A549 (cell line): ENCODE data around the gene ETS2. TPM values are rescaled to one million over a fixed set of nuclear protein-coding genes. Genes with fewer than 3 reads are reported as not detected.

Source experiments
- ATAC-seq, 2 experiments: fragments of 200-7000 bp in 1 of 2; fragments of >200 bp in 1 of 2; cut with Nextera tagmentation in 1 of 2; cut with Tn5 transposase in 1 of 2; 3 replicates each; pipeline versions ENCODE4 v1.8.0 to v1.9.1; 2018 to 2020; ENCODE audit warnings: mild to moderate bottlenecking in 1 of 2, moderate library complexity in 1 of 2
- CTCF ChIA-PET: fragments of 300-600 bp; sonication (Branson Sonifier 250); formaldehyde crosslinking; extraction: SDS; loops from one replicate; lab custom pipeline; 2021; ENCODE audit warnings: antibody characterized with exemption, inconsistent platforms; lab: Yijun Ruan, JAX
- POLR2A ChIA-PET: fragments of 350-600 bp; formaldehyde crosslinking; extraction: SDS; loops from one replicate; lab custom pipeline; 2021; ENCODE audit warnings: antibody characterized with exemption, inconsistent platforms; lab: Yijun Ruan, JAX
- DNase-seq, 2 experiments: peaks; one replicate each; pipeline versions ENCODE4 v3.0.0 to v3.0.0-alpha.2; 2011 to 2016; ENCODE audit warnings: low read depth in 1 of 2, low spot score in 1 of 2
- FAIRE-seq: peaks from 2 replicates; lab custom pipeline; 2011; peaks lifted over from hg19 to GRCh38; lab: Jason Lieb, UNC
- H3K27ac ChIP-seq, 2 experiments: fragments of >200 bp; sonication (Bioruptor Twin); formaldehyde crosslinking; 3 replicates each; pipeline ENCODE4 v1.5.1; 2016 to 2017
- H3K4me1 ChIP-seq: fragments of >200 bp; sonication (Bioruptor Twin); formaldehyde crosslinking; 3 replicates; pipeline ENCODE4 v1.6.1; 2016
- H3K4me2 ChIP-seq: fragments of >200 bp; sonication (Bioruptor Twin); formaldehyde crosslinking; 3 replicates; pipeline ENCODE4 v1.6.1; 2016
- H3K4me3 ChIP-seq: fragments of >200 bp; sonication (Bioruptor Twin); formaldehyde crosslinking; 3 replicates; pipeline ENCODE4 v1.5.1; 2016
- H3K9me3 ChIP-seq: fragments of >200 bp; sonication (Bioruptor Twin); formaldehyde crosslinking; 3 replicates; pipeline ENCODE4 v1.6.1; 2016
- BHLHE40 ChIP-seq: IDR thresholded peaks from 2 replicates; pipeline ENCODE4 v1.6.1; 2012; ENCODE audit warnings: low read depth, low read length, inconsistent platforms
- CHD4 ChIP-seq: fragments of 200-600 bp; sonication (generic); IDR thresholded peaks from 2 replicates; pipeline ENCODE4 v1.6.1; 2016; ENCODE audit warnings: antibody characterized with exemption, mild to moderate bottlenecking, borderline replicate concordance
- EHF ChIP-seq: fragments of 250-450 bp; sonication (Bioruptor Pico); IDR thresholded peaks from 2 replicates; pipeline ENCODE4 v1.5.0; 2020; ENCODE audit warnings: mild to moderate bottlenecking
- FOSL2 ChIP-seq, 2 experiments: fragments of 450-650 bp in 1 of 2; fragments of >200 bp in 1 of 2; sonication (Bioruptor Twin) in 1 of 2; formaldehyde crosslinking; IDR thresholded peaks; 2 replicates each; pipeline versions ENCODE4 v1.5.0 to v1.6.1; 2016 to 2020; ENCODE audit warnings: mild to moderate bottlenecking in 1 of 2, moderate library complexity in 1 of 2
- FOXS1 ChIP-seq: fragments of 250-450 bp; sonication (Bioruptor Pico); IDR thresholded peaks from 2 replicates; pipeline ENCODE4 v1.5.0; 2020; ENCODE audit warnings: mild to moderate bottlenecking, moderate library complexity
- HDAC2 ChIP-seq: fragments of 200-600 bp; sonication (generic); IDR thresholded peaks from 2 replicates; pipeline ENCODE4 v1.6.1; 2016
- HOXB5 ChIP-seq: fragments of 250-450 bp; sonication (Bioruptor Pico); IDR thresholded peaks from 2 replicates; pipeline ENCODE4 v1.5.0; 2020; ENCODE audit warnings: mild to moderate bottlenecking, moderate library complexity
- MAFK ChIP-seq: fragments of 450-650 bp; IDR thresholded peaks from 2 replicates; pipeline ENCODE4 v1.6.1; 2014; ENCODE audit not compliant: partially characterized antibody
- POLR2AphosphoS2 ChIP-seq: conservative IDR thresholded peaks from 2 replicates; pipeline ENCODE4 v1.6.1; 2012; ENCODE audit warnings: low read length, improper control_type of control experiment, inconsistent platforms
- REST ChIP-seq: fragments of 200-600 bp; sonication (generic); IDR thresholded peaks from 2 replicates; pipeline ENCODE4 v1.6.1; 2016; ENCODE audit warnings: antibody characterized with exemption, mild to moderate bottlenecking, moderate library complexity
- RNF2 ChIP-seq: fragments of 200-600 bp; sonication (generic); IDR thresholded peaks from 2 replicates; pipeline ENCODE4 v1.6.1; 2016; ENCODE audit warnings: low read depth, mild to moderate bottlenecking, antibody characterized with exemption, moderate library complexity, borderline replicate concordance
- SREBF2 ChIP-seq: fragments of 450-650 bp; IDR thresholded peaks from 2 replicates; pipeline ENCODE4 v1.6.1; 2014; ENCODE audit warnings: mild to moderate bottlenecking, moderate library complexity
- TFCP2L1 ChIP-seq: fragments of 250-450 bp; sonication (Bioruptor Pico); IDR thresholded peaks from 2 replicates; pipeline ENCODE4 v1.5.0; 2021; ENCODE audit warnings: mild to moderate bottlenecking
- ZC3H11A ChIP-seq: fragments of 450-650 bp; IDR thresholded peaks from 2 replicates; pipeline ENCODE4 v1.6.1; 2014; ENCODE audit warnings: antibody characterized with exemption, mild to moderate bottlenecking
- ZSCAN20 ChIP-seq: fragments of 250-450 bp; sonication (Bioruptor Pico); IDR thresholded peaks from 2 replicates; pipeline ENCODE4 v1.8.0; 2022; ENCODE audit warnings: mild to moderate bottlenecking, moderate library complexity
- WGBS: methylation state at CpG from one replicate; pipeline ENCODE4 v1.1.6; 2017; ENCODE audit errors: missing lambda C conversion rate; 5-methylcytosine and 5-hydroxymethylcytosine counted together
- polyA plus RNA-seq, 4 experiments: library from polyadenylated mRNA; depleted of rRNA in 3 of 4; stranded (reverse); fragments of >200 nt; fragmentation: RNase III in 1 of 4; extraction: RNeasy Plus Mini Kit Qiagen cat#74134 plus additional on column Dnase treatment in 1 of 4; gene quantifications; 2 replicates in 3 of 4; 3 replicates in 1 of 4; pipeline ENCODE4 v1.2.3, GENCODE V29; 2011 to 2017

The ETS2 gene
- polyA plus RNA-seq, 2 of the 4 experiments (the other 2 are of a cell fraction) = 41.6 to 45.5 TPM

DNA sequence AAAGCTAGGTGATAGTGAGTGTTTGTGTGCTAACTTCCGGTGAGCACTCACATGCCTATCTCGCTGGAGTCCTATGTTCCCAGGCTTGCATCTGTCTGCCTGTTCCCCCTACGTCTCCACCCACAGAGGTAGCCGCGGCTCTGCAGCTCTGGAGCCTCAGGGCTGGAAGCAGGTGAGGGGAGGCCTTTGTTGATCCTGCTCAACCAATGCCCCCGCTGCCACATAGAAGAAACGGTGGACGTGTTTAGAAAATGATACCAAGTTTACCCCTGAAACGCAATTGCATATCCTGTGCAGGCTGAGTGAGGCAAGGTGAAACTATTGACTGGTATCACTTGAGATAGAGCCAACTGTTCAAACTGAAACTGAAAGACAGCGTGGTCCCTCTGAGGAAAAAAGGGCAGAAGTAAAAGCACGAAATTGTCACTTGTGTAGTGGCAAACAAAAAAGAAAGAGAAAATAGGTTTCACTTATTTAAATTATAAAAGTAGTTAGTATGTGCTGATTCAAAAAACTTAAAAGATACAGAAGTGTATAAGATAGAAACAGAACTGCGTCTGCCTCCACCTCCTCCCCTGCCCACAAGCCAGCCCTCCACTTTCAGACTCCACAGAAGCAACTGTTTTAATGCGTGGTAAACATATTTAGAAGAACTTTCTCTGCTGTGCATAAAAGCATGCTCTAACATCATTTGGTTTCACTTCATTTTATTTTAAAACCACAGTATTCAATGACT, 38.6 kb upstream of the ETS2 start:
- H3K4me3 ChIP-seq = no peak overlapping the region
- no peak overlapping the region for H3K27ac ChIP-seq
- ChIA-PET CTCF (no interaction called here), POLR2A (no interaction called here)
- 0 out of 3 replicates have a peak, but pooled peaks cover 3% of the 10 kb centered on the region for H3K9me3 ChIP-seq
- peaks cover 28% of the 10 kb centered on the region for H3K4me1 ChIP-seq
- TF ChIP-seq RNF2 = no peak
- DNase-seq (no peak), FAIRE-seq (no peak), ATAC-seq (no peak)
- H3K4me2 ChIP-seq = no peak overlapping the region
- WGBS = 82% methylated on average over 13 of the region's 13 CpGs

DNA sequence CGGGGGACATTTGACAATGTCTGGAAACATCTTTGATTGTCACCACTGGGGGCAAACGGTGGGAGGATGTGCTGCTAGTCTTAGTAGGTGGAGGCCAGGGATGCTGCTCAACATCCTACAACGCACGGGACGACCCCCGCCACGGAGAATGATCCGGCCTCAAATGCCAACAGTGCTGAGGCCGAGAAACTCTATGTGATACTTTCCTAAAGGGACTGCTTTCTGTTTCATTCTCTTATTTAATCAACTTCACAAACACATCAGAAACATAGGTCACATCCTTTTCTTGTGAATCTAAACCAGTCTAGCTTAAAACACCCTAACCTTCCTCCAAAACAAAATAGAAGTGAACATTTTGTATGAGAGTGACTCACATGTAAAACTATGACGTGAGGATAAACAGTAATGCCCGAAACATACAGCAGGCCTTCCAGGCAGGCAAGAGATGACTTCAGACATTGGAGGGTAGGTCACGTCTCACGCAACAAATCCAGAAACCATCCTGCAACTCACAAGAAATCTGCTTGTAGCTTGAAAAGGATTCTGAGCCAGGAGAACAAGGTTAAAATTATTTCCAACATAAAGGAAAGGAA, 37.2 kb upstream of the ETS2 start:
- ATAC-seq = peak in 1 of 2 experiments; percentile 30; a peak in 1 of 6 replicates
- 0 out of 3 replicates have a peak, but pooled peaks cover 3% of the 10 kb centered on the region for H3K9me3 ChIP-seq
- TF ChIP-seq ZSCAN20 (CRISPR knock-in tag) (no peak), FOSL2 (IDR thresholded peaks at IDR 0.05) (no peak), FOSL2 (CRISPR knock-in tag; IDR thresholded peaks at IDR 0.05) (peak; percentile 20; the same call in 1 of the 2 replicates), BHLHE40 (no peak)
- POLR2A ChIA-PET = interaction anchor here (0.7 kb wide), 1 partner anchor 43 kb away, joined by 4 read pairs; no protein-coding TSS in a partner anchor
- CTCF ChIA-PET = interaction anchor here (0.7 kb wide), 1 partner anchor 390 kb away, joined by 4 read pairs; no protein-coding TSS in a partner anchor
- DNase-seq = peak in 1 of 2 experiments; percentile 42
- peak overlapping the region; percentile 37; the same call in 2 of the 3 replicates for H3K4me2 ChIP-seq
- H3K27ac ChIP-seq = peak overlapping the region; percentile 36 to 56; a peak in 5 of 6 replicates
- H3K4me1 ChIP-seq = peaks cover 39% of the 10 kb centered on the region
- H3K4me3 ChIP-seq = no peak overlapping the region
- no peak for FAIRE-seq
- 71% methylated on average over 13 of the region's 13 CpGs for WGBS

GRCh38 chr21:38769191-38769780, 36.4 kb upstream of the ETS2 start:
- ATAC-seq (peak; percentile 28 to 60; a peak in 3 of 6 replicates), FAIRE-seq (no peak), DNase-seq (peak in 1 of 2 experiments; percentile 22)
- POLR2A ChIA-PET = no interaction called here
- TF ChIP-seq MAFK (no peak), FOXS1 (CRISPR knock-in tag) (no peak), REST (no peak), ZC3H11A (no peak), HDAC2 (no peak), TFCP2L1 (CRISPR knock-in tag) (no peak), CHD4 (no peak), EHF (no peak), SREBF2 (no peak), POLR2AphosphoS2 (no peak), HOXB5 (CRISPR knock-in tag) (no peak)
- Histone ChIP-seq H3K4me1 (peaks cover 46% of the 10 kb centered on the region), H3K4me2 (peak overlapping the region; percentile 37), H3K4me3 (no peak overlapping the region), H3K9me3 (0 out of 3 replicates have a peak, but pooled peaks cover 3% of the 10 kb centered on the region), H3K27ac (peak overlapping the region; percentile 36 to 56; a peak in 5 of 6 replicates)
- whole genome bisulfite sequencing = 54% methylated on average over 4 of the region's 9 CpGs
- CTCF ChIA-PET = interaction anchor here (0.8 to 1.9 kb wide), 2 partner anchors 36 to 312 kb away, joined by 3 to 4 read pairs; no protein-coding TSS in a partner anchor
